ENCODE measurements around the gene SLC35F4.
"Not testable (repeated sequence)": the region's sequence is repeated elsewhere in the genome, so short reads cannot be mapped to it uniquely, and the experiment has no call there.

The SLC35F4 gene

DNA sequence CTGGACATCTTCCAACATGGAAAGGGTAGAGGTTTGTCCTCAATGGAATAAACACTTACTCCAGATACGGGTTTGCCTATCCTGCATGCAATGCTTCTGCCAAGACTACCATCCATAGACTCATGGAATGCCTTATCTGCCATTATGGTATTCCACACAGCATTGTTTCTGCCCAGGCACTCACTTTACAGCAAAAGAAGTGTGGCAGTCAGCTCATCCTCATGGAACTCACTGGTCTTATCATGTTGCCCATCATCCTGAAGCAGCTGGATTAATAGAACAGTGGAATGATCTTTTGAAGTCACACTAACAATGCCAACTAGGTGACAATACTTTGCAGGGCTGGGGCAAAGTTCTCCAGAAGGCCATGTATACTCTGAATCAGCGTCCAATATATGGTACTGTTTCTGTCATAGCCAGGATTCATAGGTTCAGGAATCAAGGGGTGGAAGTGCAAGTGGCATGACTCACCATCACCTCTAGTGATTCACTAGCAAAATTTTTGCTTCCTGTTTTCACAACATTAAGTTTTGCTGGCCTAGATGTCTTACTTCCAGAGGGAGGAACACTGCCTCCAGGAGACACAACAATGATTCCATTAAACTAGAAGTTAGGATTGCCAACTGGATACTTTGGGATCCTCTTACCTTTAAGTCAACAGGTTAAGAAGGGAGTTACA is 140.4 kb downstream of the SLC35F4 start:
- no peak for DNase-seq (ENCODE audit: low read depth in 2 of 2)

DNA sequence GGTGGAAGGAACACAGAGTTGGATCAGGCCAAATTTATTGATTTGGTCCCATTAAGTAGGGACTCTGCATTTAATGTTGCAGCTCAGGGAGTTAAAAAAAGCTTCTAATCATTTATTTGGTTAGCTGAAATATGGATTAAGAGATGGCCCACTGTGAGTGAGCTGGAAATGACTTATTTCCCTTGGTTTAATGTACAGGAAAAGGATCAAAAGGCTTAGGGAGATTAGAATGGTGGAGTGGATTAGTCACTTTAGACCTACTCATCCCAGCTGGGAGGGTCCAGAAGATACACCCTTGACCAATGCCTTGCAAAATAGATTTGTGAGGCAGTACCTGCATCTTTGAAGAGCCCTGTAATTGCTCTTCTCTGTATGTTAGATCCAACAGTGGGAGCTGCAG is 143.8 kb downstream of the SLC35F4 start:
- not testable (repeated sequence) for DNase-seq (ENCODE audit: low read depth in 2 of 2)

DNA sequence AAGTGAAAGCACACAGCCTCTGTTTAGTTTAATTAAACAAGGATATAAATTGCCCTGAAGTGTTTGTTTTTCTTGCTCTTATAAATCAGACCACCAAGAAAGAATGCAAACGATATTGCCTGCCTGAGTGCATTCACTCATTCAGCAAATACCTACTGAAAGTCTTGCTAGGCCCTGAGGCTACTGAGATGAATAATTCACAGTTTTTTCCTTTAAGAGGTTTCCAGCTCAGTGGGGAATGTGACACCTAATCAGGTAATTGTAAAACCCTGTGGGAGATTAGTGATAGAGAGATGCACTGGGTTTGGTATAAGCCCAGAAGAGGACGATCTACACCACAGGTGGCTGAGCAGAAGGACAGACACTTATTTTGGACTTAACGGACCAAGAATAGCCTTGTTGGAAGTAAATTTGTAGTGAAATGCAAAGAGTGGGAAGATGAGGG is 151.4 kb downstream of the SLC35F4 start:
- DNase-seq (ENCODE audit: low read depth in 2 of 2) = no peak

- no peak for DNase-seq (ENCODE audit: low read depth in 2 of 2)
These were observed 153.2 kb downstream of the SLC35F4 start for GRCh38 chr14:57712698-57713097.

GRCh38 chr14:57712102-57712501 is 153.8 kb downstream of the SLC35F4 start:
- no peak for DNase-seq (ENCODE audit: low read depth in 2 of 2)

DNA sequence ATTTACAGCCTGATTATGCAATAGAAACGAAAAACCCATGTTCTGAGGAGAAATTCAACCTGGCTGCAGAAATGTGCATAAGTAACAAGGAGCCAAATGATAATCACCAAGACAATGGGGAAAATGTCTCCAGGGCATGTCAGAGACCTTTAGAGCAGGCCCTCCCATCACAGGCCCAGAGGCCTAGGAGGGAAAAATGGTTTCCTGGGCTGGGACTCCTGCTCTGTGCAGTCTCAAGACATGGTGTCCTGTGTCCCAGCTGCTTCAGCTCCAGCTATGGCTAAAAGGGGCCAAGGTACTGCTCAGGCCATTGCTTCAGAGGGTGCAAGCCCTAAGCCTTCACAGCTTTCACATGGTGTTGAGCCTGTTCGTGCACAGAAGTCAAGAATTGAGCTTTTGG is 156.0 kb downstream of the SLC35F4 start:
- DNase-seq (ENCODE audit: low read depth in 2 of 2) = no peak

DNA sequence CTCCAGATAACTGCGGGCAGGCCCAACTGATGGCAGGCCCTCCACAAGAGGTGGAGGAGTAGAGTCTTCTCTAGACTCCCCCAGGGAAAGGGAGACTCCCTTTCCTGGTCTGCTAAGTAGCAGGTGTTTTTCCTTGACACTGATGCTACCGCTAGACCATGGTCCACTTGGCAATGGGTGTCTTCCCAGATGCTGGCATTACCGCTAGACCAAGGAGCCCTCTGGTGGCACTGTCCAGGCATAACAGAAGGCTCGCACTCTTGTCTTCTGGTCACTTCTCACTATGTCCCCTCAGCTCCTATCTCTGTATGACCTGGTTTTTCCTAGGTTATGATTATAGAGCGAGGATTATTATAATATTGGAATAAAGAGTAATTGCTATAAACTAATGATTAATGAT is 156.8 kb downstream of the SLC35F4 start:
- not testable (repeated sequence) for DNase-seq (ENCODE audit: low read depth in 2 of 2)

DNA sequence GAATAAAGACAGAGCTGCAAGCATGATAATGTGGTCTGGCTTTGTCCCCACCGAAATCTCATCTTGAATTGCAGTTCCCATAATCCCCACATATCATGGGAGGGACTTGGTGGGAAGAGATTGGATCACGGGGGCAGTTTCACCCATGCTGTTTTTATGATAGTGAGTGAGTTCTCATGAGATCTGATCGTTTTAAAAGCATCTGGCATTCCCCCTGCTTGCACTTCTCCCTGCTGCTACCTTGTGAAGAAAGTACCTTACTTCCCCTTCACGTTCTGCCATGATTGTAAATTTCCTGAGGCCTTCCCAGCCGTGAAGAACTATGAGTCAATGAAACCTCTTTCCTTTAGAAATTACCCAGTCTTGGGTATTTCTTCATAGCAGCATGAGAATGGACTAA is 158.7 kb downstream of the SLC35F4 start:
- no peak for DNase-seq (ENCODE audit: low read depth in 2 of 2)

DNA sequence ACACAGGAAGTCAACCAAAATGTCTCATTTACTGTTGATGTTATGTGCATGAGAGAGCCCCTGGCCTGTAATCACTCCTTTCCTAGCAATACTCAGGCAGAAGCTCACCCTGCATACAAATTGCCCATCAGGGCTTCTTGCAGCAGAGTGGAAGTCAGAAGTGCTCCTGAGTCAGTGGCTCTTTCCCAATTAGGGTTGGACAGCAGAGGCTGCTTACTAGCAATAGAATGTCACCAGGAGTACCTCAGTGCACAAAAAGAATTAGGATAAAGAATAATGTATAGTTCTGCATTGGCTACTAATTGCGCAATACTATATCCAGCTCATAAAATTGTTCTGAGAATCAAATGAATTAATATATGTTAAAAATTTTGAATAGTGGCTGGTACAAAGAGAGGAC is 161.1 kb downstream of the SLC35F4 start:
- no peak for DNase-seq (ENCODE audit: low read depth in 2 of 2)

GRCh38 chr14:57699947-57700346 is 165.9 kb downstream of the SLC35F4 start:
- no peak for DNase-seq (ENCODE audit: low read depth in 2 of 2)

DNA sequence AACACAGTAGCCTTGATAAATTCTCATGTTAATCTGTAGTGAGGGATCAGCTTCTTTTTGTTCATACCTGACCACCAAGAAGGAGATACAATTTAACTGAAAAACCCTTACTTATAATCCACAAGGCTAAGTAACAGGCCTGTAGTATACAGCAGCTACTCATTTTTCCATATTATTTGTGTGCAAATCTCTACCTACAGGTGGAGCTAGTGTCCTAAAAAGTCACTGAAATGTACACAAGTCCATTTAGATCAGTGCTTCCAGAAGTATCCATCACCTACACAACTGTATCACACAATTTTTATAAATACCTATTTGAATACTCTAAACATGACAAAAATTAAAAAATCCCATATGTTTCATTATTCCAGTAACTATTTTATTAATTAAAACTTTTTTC is 173.2 kb downstream of the SLC35F4 start:
- no peak for DNase-seq (ENCODE audit: low read depth in 2 of 2)

DNA sequence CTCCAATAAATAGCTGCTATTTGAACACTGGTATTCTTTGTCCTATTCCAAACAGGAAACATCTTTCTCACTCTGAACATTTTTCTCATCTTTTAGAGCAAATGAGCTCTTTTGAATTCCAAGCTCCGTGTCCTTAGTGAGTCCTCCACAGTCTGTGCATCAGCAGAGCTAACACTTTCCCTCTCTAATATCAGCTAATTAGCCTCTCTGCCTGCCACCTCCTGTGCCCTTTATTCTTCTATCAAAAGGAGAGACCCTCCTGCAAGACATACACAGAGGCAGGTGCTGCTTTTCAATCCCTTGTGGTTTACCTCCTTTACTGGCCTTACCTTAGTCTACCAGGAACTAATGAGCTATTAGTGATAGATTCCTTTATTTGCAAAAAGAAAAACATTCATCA is 178.5 kb downstream of the SLC35F4 start:
- DNase-seq (ENCODE audit: low read depth in 2 of 2) = no peak

DNA sequence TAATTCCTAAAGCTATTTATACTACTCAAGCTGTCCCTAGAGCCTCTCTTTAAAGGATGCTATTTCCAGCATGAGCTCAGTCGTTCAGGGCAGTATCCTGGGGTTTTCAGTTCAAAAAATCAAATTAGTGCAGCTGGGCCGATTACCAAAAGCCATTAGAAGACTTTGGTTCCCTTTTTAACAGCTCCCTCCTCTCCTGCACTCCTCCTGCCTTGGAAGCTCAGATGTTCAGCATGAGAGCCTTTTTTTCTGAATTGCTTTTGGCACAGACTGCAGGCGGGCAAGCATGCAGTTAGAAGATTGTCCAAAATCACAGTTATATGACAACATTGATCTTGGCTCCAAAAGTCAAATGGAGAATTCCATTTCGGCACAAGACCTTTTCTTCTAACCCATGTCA is 179.6 kb downstream of the SLC35F4 start:
- no peak for DNase-seq (ENCODE audit: low read depth in 2 of 2)

DNA sequence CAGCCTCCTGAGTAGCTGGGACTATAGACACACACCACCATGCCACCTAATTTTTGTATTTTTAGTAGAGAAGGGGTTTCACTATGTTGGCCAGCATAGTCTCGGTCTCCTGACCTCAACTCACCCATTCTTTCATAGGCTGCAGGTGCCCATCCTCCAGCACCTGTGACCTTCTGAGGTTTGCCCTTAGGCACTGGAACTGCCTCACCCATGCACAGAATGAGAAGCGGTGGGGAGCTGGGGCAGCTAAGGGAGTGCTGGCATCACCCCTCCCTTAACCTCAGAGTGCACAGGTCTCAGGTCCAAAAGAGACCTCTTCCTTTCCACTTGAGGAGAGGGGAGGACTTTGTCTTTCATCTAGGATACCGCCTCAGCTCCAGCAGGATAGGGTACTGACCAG is 194.9 kb downstream of the SLC35F4 start:
- DNase-seq (ENCODE audit: low read depth in 2 of 2) = no peak

DNA sequence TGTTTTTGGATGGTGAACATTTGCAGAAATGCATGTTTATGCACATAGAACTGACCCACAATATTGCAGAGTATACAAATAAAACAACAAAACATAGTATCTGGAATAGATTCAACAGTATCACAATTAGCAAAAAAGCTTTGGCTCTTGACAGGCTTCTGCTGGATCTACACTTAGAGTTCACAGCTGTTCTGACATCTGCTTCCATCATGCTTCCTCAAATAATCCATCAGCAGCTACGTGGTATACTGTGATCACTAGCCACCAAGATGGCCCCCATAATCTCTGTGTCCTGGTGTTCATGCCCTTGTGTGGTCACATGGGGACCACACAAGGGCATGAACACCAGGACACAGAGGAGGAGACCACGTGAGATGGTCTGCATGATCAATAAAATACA is 205.7 kb downstream of the SLC35F4 start:
- DNase-seq (ENCODE audit: low read depth in 2 of 2) = no peak

DNA sequence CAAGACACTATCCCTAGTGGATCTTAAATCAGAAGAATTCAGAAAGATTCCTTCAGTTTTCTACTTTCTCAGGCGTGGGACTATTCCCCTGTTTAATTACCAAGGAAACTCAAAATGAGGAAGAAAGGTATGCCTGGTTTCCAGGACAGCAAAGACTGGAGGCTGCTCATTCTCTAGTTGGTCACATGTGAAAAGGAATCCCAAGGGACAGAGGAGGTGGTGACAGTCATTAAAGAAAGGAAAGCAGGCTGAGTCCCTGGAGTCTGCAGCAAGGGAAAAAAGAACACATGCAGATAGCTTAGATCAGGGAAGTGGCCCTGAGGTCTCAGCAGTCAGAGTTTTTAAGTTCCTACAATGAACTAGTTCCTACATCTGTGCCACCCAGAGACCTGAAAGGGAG is 206.8 kb downstream of the SLC35F4 start:
- no peak for DNase-seq (ENCODE audit: low read depth in 2 of 2)

- DNase-seq (ENCODE audit: low read depth in 2 of 2) = no peak
These were observed 208.4 kb downstream of the SLC35F4 start for GRCh38 chr14:57657487-57657886.

GRCh38 chr14:57656853-57657252 is 209.0 kb downstream of the SLC35F4 start:
- DNase-seq (ENCODE audit: low read depth in 2 of 2) = no peak

DNA sequence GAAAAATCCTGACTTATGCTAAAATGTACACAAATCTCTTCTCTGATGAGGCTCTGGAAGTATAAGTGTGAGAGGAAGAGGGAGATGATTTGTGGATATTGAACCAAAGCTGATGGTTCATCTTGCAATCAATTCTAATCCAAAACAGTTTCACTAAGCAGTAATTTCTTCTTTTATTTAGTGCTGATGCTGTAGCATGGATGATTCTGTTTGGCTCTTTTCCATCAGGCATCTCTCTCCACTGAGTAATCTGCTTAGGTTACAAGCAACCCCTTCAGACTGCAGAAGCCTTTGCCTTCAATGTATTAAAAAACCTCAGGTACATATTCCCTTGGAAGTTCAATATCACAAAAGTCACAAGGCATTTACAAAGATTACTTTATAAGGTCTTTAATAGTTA is 213.1 kb downstream of the SLC35F4 start:
- no peak for DNase-seq (ENCODE audit: low read depth in 2 of 2)

GRCh38 chr14:57641776-57642175 is 224.1 kb downstream of the SLC35F4 start:
- DNase-seq (ENCODE audit: low read depth in 2 of 2) = no peak

- DNase-seq (ENCODE audit: low read depth in 2 of 2) = no peak
These were observed 225.9 kb downstream of the SLC35F4 start for GRCh38 chr14:57640036-57640435.

DNA sequence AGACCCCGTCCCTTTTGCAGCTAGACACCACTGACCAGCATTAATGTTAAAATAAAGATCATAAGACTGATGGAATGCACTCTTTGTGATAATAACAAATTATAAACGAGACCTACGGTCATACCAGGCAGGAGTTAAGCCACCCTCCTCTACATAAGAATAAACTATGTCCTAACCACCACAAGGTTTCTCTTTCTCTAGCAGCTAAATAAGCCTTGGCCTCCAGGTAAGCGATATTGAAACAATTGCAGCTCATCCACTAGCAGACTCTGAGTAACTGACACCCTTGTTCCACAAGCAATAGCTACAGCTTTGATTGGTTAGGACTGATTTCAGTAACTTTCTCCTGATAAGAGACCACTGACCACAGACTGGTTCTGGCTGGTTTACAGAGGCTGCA is 228.0 kb downstream of the SLC35F4 start:
- DNase-seq (ENCODE audit: low read depth in 2 of 2) = no peak

- DNase-seq (ENCODE audit: low read depth in 2 of 2) = no peak
These were observed 231.6 kb downstream of the SLC35F4 start for GRCh38 chr14:57634335-57634734.

DNA sequence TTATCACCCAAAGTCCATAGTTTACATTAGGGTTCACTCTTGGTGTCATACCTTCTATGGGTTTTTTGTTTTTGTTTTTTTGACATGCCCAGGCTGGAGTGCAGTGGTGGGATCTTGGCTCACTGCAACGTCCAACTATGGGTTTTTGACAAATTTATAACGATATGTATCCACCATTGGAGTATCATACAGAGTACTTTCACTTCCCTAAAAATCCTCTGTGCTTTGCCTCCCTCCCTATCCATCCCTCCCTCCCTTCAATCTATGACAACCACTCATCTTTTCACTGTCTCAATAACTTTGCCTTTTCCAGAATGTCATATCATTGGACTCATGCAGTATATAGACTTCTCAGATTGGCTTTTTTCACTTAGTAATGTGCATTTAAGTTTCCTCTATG is 233.2 kb downstream of the SLC35F4 start:
- DNase-seq (ENCODE audit: low read depth in 2 of 2) = no peak
